SHP77 (cell line): ENCODE measurements around the gene DDX46.
"Not testable (repeated sequence)": the region's sequence is repeated elsewhere in the genome, so short reads cannot be mapped to it uniquely, and the experiment has no call there.

Experiments used
- DNase-seq, 2 experiments: peaks; one replicate each; lab custom pipeline; 2025; lab: John Stamatoyannopoulos, UW

The DDX46 gene

GRCh38 chr5:134758504-134759341 is at the start of gene DDX46:
Gene DDX46 (plus strand): TSS chr5:134758779. CDS start chr5:134758939, 160 bp downstream.
- DNase-seq = peak; percentile 89 to 93

GRCh38 chr5:134714120-134714519 is 44.5 kb upstream of the DDX46 start:
- DNase-seq = no peak

- DNase-seq = no peak
Observed at GRCh38 chr5:134714541-134714940, 44.0 kb upstream of the DDX46 start.

- not testable (repeated sequence) for DNase-seq
Observed at GRCh38 chr5:134715466-134715865, 43.1 kb upstream of the DDX46 start.

GRCh38 chr5:134724872-134725271 is 33.7 kb upstream of the DDX46 start:
- no peak for DNase-seq

GRCh38 chr5:134732819-134733218 is 25.8 kb upstream of the DDX46 start:
- no peak for DNase-seq

GRCh38 chr5:134735243-134735642 is 23.3 kb upstream of the DDX46 start:
- DNase-seq = no peak

- no peak for DNase-seq
Observed at GRCh38 chr5:134736173-134736812, 22.3 kb upstream of the DDX46 start.

- DNase-seq = peak; percentile 93 to 97
Observed at GRCh38 chr5:134738133-134738962, 20.2 kb upstream of the DDX46 start, which contains the start of gene CAMLG. Gene CAMLG (plus strand): TSS chr5:134738548. CDS start chr5:134738621, 73 bp downstream.

- DNase-seq = peak; percentile 34 to 48
Observed at GRCh38 chr5:134738963-134739661, 19.5 kb upstream of the DDX46 start.

- no peak for DNase-seq
Observed at GRCh38 chr5:134741052-134741451, 17.5 kb upstream of the DDX46 start.

GRCh38 chr5:134742134-134742533 is 16.4 kb upstream of the DDX46 start:
- no peak for DNase-seq

GRCh38 chr5:134749415-134749814 is 9.2 kb upstream of the DDX46 start:
- DNase-seq = no peak

- DNase-seq = peak; percentile 55 to 64
Observed at GRCh38 chr5:134758176-134758503, 439 bp upstream of the DDX46 start.

GRCh38 chr5:134767528-134768291 is 9.1 kb downstream of the DDX46 start:
- DNase-seq = not testable (repeated sequence)

- DNase-seq = no peak
Observed at GRCh38 chr5:134769206-134769605, 10.6 kb downstream of the DDX46 start.

- no peak for DNase-seq
Observed at GRCh38 chr5:134772461-134773125, 14.0 kb downstream of the DDX46 start.

- no peak for DNase-seq
Observed at GRCh38 chr5:134777366-134777765, 18.8 kb downstream of the DDX46 start.

GRCh38 chr5:134784241-134784920 is 25.8 kb downstream of the DDX46 start:
- DNase-seq = no peak
